NCI-H1436 treated with DMSO at 0.1 percent for 48 hours (cell line): ENCODE measurements around the gene SLC44A4.
"Not testable (repeated sequence)": the region's sequence is repeated elsewhere in the genome, so short reads cannot be mapped to it uniquely, and the experiment has no call there.

Source experiments
- DNase-seq: peaks from one replicate; lab custom pipeline; 2025; lab: John Stamatoyannopoulos, UW

The SLC44A4 gene

GRCh38 chr6:31827286-31828079 is 51.3 kb downstream of the SLC44A4 start, which contains the start of gene HSPA1B:
HSPA1B (plus strand) TSS chr6:31827738; CDS start chr6:31827951, 213 bp downstream.
- peak; percentile 99 for DNase-seq

- no peak for DNase-seq
Measured at GRCh38 chr6:31826793-31827285, 52.0 kb downstream of the SLC44A4 start.

- no peak for DNase-seq
Measured at GRCh38 chr6:31825553-31825952, 53.2 kb downstream of the SLC44A4 start.

GRCh38 chr6:31823592-31824196 is 55.1 kb downstream of the SLC44A4 start:
- not testable (repeated sequence) for DNase-seq

GRCh38 chr6:31822036-31822821 is 56.6 kb downstream of the SLC44A4 start:
- no peak for DNase-seq

- no peak for DNase-seq
Measured at GRCh38 chr6:31821301-31822035, 57.3 kb downstream of the SLC44A4 start.

- DNase-seq = not testable (repeated sequence)
Measured at GRCh38 chr6:31820399-31820798, 58.4 kb downstream of the SLC44A4 start.

- DNase-seq = no peak
Measured at GRCh38 chr6:31819871-31820299, 58.9 kb downstream of the SLC44A4 start.

GRCh38 chr6:31817929-31818511 is 60.8 kb downstream of the SLC44A4 start:
- DNase-seq = not testable (repeated sequence)

GRCh38 chr6:31817133-31817928 is 61.5 kb downstream of the SLC44A4 start:
- DNase-seq = not testable (repeated sequence)

GRCh38 chr6:31815025-31815838 is 63.6 kb downstream of the SLC44A4 start, which contains the start of the genes HSPA1A and HSPA1L:
HSPA1A (plus strand) TSS chr6:31815543; CDS start chr6:31815757, 214 bp downstream.
HSPA1L (minus strand) TSS chr6:31815283; CDS start chr6:31811972, 3,311 bp downstream.
- DNase-seq = peak; percentile 78

- peak; percentile 85 for DNase-seq
Measured at GRCh38 chr6:31814677-31815024, 64.1 kb downstream of the SLC44A4 start.

GRCh38 chr6:31813465-31813849 is 65.3 kb downstream of the SLC44A4 start:
- DNase-seq = no peak
